Activated naive CD8-positive, alpha-beta T cell treated with anti-CD3 and anti-CD28 coated beads, Interleukin-2, amount 50 U/mL, for 16 hours (primary cell): Measurements from ENCODE around the gene RPL4.
A peak's percentile ranks its signal among the peaks of the same experiment; 100 is the strongest.
"Not testable (repeated sequence)": the region's sequence is repeated elsewhere in the genome, so short reads cannot be mapped to it uniquely, and the experiment has no call there.

Experiments
- DNase-seq: peaks from one replicate; pipeline ENCODE4 v3.0.0-alpha.2; 2020; ENCODE audit warnings: low read depth, low spot score

The RPL4 gene

DNA sequence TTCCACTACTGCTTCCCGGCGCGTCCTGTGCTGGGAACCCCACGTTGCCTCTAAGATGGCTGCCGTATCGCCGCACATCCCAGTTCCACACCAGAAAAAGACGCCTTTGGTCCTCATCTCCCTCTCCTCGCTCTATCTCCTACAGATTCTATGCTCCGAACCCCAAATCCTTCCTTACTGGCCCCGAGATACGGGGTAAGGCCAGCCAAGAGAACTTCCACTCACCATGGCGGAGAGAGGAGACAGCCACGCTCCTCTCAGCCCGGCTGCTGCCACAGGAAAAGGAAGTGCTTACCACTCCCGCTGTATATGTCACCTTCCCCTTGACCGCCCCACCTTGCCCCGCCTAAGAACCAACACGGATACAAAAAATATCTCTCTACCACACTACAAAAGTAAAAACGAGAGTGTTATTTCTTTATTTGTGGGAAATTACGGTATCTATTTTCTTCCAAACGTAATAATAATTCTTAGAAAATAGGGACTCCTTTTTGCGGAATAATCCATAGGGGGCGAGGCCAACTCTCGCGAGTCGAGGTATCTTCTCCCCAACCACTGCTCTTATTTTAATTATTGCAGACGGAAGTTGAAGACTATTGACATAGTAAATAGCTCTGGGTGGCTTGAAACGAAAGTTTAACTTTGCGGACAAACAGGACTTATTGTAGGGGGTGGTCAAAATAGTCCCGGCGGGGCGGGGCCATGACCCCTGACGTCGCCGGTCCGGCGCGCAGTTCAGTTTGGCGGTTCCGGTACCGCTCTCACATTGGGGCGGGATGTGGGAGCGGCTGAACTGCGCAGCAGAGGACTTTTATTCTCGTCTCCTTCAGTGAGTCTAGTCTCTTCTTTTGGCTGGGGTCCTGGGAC is at the start of gene RPL4, which contains the start of gene ZWILCH:
RPL4 (minus strand) TSS at position 293 of the 867 bp plus-strand sequence; CDS start at position 228, 65 bp downstream.
ZWILCH (plus strand) TSS at position 764 of the 867 bp plus-strand sequence; CDS start at position 777, 13 bp downstream.
- peak; percentile 64 for DNase-seq

DNA sequence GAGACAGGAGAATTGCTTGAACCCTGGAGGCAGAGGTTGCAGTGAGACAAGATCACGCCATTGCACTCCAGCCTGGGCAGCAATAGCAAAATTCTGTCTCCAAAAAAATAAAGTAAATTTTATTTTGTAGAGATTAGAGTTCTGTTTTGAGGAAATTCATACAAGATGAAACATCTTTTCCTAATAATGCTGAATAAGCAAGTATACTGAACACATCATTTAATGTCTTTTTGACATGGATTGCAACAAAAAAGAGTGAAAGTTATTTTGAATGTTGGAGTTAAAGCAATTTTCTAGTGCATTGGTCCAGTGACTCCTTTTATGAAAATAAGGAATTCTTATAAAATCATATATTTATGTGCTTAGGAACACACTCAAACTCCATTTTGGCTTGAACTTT is 40.6 kb upstream of the RPL4 start:
- DNase-seq: no peak

DNA sequence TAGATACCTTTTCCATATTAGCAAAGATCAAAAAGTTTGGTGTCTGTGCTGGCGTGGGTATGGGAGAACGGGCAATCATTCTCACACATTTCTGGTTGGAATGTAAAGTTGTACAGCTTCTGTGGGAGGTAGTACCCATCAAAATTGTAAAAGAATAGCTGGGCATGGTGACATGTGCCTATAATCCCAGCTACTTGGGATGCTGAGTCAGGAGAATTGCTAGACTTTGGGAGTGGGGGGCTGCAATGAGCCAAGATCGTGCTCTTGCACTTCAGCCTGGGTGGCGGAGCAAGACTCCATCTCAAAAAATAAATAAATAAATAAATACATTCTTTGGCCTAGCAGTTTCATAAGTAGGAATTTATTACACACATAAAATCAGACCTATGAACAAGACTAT is 38.2 kb upstream of the RPL4 start:
- no peak for DNase-seq

DNA sequence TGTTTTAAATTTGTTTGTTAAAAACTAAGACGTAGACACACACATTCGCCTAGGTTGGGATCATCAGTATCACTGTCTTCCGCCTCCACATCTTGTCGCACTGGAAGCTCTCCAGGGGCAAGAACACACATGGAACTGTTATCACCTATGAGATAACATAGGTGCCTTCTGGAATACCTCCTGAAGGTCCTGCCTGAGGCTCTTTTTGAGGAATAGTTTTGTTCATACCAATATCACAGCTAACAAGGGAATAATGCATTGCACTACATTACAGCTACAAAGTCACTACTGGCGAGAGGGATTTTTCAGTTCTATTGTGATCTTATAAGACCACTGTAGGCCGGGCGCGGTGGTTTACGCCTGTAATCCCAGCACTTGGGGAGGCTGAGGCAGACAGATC is 30.4 kb upstream of the RPL4 start:
- no peak for DNase-seq

DNA sequence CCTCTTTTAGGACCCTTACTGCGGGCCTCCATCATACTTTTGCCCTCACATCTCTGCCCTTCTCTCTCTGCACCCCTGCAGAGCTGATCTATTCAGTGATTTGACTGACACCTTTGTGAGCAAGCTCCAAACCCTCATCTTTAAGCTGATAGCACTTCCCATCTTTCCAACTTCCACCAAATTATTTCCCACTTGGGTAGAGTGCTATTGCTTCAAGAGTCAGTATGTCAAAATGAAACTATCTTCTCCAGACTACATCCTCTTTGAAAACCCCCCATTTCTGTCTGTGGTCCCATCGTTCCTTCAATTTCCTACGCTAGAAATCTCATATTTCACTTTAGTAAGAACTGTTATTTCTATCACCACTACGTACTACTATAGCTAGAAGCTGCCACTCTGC is 20.2 kb upstream of the RPL4 start:
- DNase-seq: no peak

DNA sequence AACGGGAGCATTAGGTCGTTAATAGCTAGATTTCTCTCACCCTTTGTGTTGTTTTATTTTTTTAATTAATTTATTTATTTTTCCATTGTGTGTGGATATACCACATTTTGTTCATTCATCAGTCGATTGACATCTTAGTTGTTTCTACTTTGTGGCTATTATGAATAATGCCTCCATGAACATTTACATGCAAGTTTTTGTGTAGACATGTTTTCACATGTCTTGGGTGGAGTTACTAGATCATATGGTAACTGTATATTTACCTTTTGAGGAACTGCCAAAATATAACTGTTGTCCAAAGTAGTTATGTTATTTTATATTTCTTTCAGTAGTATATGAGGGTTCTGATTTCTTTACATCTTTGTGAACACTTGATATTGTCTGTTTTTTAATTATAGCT is 19.3 kb upstream of the RPL4 start:
- no peak for DNase-seq

DNA sequence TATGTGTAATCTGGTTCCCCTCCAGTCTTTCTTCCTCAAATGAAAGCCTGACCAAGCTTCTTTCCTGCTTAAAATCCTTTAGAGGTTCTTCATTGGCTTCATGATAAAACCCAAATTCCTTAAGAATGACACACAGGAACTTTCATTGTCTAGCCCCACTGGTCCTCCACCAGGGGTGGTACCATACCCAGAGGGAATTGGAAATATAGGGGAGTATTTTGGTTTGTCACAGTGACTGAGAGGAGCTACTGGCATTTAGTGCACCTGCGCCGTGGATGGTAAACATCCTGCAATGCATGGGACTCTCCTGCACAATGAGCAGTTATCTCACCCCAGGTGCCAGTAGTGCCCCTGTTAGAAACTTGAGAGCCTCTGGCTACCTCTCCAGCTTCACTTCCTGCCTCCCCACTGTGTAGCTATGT is 11.3 kb upstream of the RPL4 start:
- DNase-seq: no peak

DNA sequence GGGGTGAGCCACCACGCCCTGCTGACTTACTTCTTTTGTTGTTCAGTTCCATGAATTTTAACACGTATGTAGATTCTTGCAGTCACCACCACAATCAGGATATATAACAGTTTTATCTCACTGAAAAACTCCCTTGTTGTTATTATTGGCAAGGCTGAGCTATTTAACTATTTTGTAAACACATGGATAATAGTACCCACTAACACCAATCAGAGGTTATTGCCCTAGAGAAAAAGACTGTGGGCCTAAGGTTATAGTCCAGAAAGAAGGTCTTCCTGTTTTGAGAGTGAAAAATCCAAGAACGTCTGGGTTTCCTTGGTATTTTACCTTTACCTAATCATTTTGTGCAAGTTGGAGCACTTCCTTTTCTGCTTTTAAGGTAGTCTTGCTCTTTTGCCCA is 9.9 kb upstream of the RPL4 start:
- DNase-seq: no peak

DNA sequence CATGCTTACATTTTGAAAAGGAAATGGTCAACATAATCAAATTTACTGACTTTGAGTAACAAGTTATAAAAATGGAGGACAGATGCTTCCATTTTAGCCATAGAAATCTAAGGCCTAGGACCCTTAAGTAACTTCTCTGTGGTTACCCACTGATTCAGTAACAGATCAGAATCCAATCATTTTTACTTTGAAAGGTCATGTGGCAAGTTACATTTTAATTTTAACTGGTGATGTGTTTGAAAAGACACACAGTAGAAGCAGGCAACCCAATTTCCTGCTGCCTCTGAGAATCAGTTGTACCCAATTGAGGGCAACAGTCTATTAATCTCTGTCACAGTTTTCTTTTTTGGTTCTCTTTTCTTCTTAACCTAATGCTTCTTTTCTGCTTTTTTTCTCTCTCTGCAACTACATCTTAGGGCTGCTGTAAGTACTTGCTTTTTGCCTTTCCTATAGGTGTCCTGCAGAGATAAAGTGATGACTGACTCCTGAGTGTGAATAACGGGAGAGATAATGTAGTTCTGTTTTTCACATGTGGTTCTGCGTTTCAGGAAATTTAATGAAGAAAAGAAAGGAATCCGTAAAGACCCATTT is 3.7 kb upstream of the RPL4 start:
- DNase-seq: no peak

DNA sequence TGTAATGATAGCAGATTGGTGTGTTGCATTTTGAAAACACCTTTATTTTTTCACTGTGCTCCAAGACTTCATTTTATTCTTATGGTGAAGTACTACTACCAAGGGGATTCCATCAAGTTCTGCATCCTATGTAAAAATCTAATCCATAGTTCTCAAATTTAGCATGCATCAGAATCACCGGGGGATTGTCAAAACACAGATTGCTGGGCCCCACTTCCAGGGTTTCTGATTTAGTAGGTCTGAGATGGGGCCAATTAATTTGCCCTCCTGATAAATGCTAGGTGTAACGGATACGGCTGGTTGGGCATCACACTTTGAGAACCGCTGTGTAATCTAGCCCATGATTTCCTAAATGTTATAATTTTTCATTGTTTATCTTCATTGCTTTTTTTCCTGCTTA is 1.2 kb upstream of the RPL4 start:
- no peak for DNase-seq

DNA sequence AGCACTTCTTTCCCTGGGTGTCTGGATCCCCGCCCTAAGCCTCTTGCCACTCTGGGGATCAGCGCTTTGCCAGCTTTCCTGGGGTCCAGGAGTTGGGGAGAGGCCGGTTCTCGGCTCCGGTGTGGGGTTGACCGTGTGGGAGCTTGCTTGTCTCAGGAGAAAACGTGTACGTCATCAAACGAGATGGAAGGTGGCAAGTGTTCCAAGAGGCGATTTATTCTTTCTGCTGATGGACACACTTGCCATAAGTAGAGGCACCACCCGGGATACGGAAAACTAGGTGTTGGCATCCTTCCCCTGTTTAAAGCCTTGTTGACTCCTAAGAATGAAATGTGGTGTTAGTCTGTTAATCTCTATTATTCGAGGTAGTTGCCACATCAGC is 766 bp upstream of the RPL4 start:
- DNase-seq: no peak

DNA sequence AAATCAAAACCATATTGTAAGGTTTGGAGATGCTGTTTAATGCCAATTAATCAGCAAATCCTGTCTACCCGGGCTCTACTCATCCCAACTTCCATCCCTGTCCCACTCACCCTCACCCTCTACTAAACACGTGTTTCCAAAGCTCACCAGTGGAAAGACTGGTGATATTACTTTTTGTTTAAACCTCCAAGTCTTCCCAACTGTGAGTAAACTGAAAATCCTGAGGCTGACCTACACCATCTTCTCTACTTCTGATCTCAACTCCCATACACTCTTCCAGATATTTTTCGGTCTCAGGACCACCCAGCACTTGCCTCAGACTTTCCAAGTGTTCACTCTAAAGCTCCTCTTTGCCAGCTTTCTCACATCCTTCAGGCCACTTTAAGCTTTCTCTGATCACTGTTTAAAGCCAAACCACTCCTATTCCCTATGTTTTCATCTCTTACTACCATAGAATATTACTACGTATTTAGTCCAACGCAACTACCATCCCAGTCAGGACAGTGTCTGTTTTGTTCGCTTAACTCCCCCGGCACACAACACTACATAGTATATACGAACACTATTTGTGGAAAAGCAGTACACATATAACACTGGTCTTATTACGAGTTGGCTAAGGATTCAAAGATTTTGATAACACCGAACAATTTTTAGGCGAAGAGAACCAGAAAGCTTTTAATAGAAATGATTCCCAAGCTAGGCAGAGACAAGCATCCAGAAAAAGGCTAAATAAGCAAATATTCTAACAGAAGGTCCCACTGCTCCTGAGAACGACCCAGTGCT is 684 bp downstream of the RPL4 start:
- no peak for DNase-seq

DNA sequence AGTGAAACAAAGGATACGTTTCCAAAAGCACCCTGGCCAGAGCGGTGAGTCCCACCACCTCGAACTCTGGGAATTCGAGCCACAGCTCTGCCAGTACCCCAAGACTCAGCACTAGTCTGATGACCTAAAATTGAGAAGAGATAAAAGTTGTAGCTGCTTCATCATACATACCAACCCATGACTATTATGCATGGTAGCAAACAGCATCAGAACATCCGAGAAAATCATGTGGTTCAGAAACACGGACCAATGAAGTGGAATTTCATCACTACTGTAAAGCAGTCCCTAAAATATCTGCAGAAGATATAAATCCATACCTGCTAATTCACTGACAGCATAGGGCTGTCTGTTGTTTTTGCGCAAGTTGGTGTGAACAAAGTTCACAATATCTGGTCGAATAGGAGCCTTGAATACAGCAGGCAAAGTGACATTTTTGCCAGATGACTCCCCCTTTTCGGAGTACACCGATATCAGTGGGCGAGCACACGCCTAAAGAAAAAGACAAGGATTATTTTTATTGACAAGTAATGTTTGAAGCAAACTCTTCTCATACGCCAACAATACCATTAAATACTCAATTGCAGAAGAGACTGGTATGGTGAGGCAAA is 1.5 kb downstream of the RPL4 start:
- DNase-seq: not testable (repeated sequence)

DNA sequence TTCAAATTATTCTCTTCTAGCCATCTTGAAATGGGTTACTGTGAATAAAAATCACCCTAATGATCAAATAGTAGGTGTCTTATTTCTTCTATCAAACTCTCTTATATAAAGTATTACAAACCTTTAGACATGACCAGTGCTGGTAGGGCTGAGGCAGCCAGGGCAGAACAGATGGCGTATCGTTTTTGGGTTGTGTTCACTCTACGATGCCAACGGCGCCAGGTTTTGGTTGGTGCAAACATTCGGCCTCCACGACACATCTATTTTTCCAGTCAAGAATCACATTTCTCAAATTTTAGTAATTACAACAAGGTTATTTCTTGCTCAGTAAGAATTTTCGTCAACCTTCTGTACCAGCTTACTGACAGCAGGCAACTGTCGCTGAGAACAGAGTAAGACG is 2.2 kb downstream of the RPL4 start:
- DNase-seq: no peak

DNA sequence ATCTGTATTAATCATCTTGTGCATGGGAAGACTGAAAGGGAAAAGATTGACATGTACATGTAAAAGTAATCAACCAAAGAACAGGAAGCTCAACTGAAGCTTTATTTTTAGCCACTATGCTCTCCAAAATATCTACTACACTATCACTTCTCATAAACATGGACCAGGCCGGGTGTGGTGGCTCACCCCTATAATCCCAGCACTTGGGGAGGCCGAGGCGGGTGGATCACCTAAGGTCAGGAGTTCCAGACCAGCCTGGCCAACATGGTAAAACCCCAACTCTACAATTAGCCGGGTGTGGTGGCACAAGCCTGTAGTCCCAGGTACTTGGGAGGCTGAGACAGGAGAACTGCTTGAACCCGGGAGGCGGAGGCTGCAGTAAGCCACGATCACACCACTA is 4.3 kb downstream of the RPL4 start:
- not testable (repeated sequence) for DNase-seq

DNA sequence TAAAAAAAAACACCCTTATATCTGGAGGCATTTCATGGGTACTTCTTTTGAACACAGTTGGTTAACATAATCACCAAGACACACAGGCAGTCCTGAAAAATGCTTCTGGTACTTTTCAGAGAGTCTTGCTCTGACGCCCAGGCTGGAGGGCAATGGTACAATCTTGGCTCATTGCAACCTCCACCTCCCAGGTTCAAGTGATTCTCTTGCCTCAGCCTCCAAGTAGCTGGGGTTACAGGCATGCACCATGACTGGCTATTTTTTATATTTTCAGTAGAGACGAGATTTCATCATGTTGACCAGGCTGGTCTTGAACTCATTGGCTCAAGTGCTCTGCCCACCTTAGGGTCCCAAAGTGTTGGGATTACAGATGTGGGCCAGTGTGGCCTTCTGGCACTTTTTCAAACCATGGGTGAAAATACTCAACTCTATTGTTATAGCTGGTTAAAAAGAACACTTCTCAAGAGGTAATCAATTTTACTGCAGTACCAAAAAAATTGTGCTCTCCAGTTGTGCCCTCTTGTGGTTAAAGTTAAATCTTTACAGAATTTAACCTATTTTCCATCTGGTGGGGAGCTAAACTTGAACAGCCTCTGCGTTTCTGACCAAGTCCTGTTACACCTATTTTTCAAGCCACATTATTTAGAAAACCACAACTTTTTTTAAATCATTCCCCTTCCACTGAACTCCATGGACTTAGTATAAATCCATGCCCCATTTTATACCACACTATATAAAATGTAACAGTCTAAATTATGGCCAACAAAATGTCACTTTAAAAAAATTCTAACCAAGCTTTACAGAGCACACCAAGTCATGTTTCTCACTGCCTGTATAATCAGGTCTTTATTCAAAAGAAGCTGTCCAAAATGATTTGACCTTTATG is 5.9 kb downstream of the RPL4 start:
- no peak for DNase-seq

DNA sequence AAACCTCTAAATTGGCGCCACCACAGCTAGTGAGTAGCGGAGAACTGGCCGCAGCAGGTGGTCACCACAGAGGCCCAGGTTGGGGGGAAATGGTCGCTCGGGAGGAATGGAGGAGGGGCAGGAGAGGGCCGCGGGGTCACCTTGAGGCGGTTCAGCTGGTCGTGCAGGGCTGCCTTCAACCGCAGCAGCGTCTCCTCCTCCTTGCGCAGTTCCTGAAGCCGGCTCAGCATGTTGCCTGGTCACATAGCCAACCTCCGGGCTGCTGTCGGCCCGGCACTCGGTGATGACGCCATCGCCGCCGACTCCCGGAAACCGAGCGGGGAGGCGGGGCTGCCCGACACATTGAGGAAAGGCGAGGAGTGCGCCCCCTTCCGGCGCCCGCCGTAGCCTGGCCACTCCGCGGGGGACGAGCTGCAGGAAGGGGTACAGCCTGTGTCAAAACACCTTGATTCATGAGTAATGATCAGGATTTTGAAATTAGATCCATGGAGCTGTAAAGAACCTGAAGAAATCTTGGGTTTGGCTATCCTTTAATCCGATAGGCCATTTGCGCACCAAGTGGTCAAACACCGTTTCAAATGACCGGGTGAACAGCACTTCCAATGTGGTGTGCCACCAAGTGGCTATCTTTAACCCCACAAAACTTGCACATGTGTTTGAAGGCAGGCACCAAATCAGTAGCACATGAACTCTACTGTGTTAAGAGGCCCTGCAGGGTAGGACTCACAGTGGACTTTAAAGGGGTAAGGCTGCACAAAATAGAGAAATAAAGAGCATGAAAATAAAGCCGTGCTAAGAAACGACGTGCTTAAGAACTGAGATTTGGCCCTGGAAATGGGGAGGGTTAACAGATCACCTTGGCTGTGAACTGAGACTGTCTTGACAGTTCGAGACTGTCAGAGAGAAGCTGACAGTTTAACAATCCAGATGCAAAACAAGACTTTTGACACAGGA is 6.9 kb downstream of the RPL4 start, which contains the start of gene SNAPC5:
SNAPC5 (minus strand) TSS at position 261 of the 954 bp plus-strand sequence; CDS start at position 230, 31 bp downstream.
- DNase-seq: peak; percentile 98

DNA sequence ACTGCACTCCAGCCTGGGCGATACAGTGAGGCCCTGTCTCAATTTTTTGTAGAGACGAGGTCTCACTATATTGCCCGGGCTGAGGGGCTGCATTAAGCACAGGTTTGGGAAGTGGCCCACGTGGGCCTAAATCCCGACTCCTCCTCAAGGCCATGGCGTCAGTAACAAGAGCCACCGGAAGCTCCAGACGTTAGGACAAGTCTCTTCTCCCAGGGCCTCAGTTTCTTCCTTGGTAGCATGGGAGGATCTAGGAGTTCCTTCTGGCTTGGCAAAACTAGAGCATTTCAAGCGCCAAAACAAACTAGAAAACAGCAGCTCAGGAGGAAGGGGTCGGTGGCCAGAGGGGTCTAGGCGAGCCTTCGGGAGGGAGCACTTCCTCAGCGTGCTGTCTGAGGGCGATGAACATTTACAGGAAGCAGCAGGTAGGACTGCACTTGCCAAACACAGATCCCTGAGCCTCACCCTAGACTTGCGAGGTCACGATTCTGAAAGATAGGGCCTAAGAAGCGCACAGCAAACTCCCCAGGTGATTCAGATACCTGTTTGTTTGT is 7.6 kb downstream of the RPL4 start:
- DNase-seq: no peak

DNA sequence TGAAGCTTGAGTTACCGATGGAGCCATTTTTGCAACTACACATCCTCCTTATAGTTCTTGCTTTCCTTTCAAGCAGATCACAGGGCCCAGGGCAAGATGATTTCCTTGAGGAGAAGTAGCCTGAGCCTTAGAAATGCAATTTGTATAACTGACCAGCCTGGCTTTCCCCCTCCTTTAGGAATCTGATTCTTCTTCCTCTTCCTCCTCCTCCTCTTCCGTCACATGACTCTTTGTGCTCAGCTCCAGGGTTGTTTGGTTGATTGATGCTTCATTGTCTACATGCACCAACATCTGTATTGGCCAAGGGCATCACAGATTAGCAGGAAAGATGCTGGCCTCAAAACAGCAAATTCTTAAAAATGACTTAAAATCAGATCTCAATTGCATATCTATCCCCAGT is 10.4 kb downstream of the RPL4 start:
- no peak for DNase-seq
